ENCODE results near the gene BCL11A. TPM values are rescaled to one million over a fixed set of nuclear protein-coding genes. Genes with fewer than 3 reads are reported as not detected.

Gene BCL11A
- polyA plus RNA-seq, 3 donors: 8.7 to 15.6 (median 11.1) TPM

DNA sequence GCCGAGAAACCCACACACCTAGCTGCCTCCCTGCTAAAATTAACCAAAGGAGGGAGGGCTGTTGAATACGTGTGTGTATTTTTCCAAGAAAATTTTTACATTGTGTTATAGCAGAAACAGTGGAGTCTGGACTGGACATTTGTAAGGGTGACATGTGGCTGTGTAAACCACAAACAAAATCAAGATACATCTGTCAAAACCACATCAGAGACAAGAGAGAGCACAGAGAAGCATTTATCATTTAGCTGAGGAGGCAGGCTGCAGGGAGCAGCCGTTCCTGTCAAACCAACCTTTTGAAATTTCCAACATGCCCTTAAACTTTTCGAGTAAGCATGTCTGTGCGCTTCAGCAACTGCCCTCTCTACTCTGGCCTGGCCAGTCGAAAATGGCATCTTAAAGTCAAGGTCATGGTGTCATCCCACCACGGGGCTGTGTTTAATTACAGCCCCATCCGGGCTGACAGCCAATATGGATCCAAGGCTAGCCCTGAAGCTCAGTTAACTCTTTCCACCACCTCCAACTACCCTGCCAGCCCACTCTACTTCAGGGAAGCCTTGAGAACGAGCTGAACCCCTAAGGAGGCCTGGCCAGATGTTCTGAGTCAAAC is 8.4 kb downstream of the BCL11A start:
- Mint-ChIP-seq H3K4me1 (peaks cover 69% of the 10 kb centered on the region), H3K27me3 (ENCODE audit: low read depth in 3 of 3) (no peaks in the 10 kb centered on the region), H3K9me3 (peaks cover 0 to 2% (median 0%) of the 10 kb centered on the region in 7 donors), H3K27ac (peak overlapping the region; percentile 86 to 96 (median 91)), H3K4me3 (no peak overlapping the region), H3K36me3 (peaks cover 23 to 33% of the 10 kb centered on the region in 2 donors)
- H3K4me3 ChIP-seq (replicated peaks in 1 of 3; ENCODE audit: low read depth in 2 of 3, low read length in 3 of 3): no peak overlapping the region
- H3K4me2 ChIP-seq (replicated peaks; ENCODE audit: extremely low read depth, low read length, poor library complexity, severe bottlenecking): peak overlapping the region; percentile 59
- peaks cover 11 to 20% of the 10 kb centered on the region in 2 donors for H3K36me3 ChIP-seq (replicated peaks in 1 of 2; ENCODE audit: control insufficient read depth in 1 of 2, insufficient read depth in 2 of 2, low read length in 2 of 2)
- H2AFZ ChIP-seq (ENCODE audit: insufficient read depth, low read depth, low read length, poor library complexity, severe bottlenecking): peak overlapping the region; percentile 56
- H3K27ac ChIP-seq (ENCODE audit: low read depth in 1 of 2, low read length in 2 of 2): peak overlapping the region; percentile 25 to 89
- peaks cover 47 to 65% of the 10 kb centered on the region in 2 donors for H3K4me1 ChIP-seq (ENCODE audit: control insufficient read depth in 1 of 2, insufficient read depth in 2 of 2, low read length in 2 of 2)
- peaks cover 7% of the 10 kb centered on the region for H4K20me1 ChIP-seq (ENCODE audit: insufficient read depth, low read length)
- peak overlapping the region; percentile 27 for H3K9ac ChIP-seq (ENCODE audit: insufficient read depth, low read length, poor library complexity, severe bottlenecking)
- intact Hi-C loops (cut with micrococcal nuclease): no loop called here
- H3K79me2 ChIP-seq (ENCODE audit: insufficient read depth, low read length): peaks cover 98% of the 10 kb centered on the region
- 74% methylated on average over 6 of the region's 9 CpGs for WGBS (ENCODE audit: insufficient coverage)
- no peaks in the 10 kb centered on the region for H3K9me3 ChIP-seq (replicated peaks in 1 of 2; ENCODE audit: control insufficient read depth in 1 of 2, insufficient read depth in 1 of 2, low read length in 2 of 2)
- no peak for DNase-seq
- no peaks in the 10 kb centered on the region for H3K27me3 ChIP-seq (ENCODE audit: control insufficient read depth in 2 of 2, insufficient read depth in 2 of 2, low read length in 2 of 2)
- TF ChIP-seq, protein P1, sequence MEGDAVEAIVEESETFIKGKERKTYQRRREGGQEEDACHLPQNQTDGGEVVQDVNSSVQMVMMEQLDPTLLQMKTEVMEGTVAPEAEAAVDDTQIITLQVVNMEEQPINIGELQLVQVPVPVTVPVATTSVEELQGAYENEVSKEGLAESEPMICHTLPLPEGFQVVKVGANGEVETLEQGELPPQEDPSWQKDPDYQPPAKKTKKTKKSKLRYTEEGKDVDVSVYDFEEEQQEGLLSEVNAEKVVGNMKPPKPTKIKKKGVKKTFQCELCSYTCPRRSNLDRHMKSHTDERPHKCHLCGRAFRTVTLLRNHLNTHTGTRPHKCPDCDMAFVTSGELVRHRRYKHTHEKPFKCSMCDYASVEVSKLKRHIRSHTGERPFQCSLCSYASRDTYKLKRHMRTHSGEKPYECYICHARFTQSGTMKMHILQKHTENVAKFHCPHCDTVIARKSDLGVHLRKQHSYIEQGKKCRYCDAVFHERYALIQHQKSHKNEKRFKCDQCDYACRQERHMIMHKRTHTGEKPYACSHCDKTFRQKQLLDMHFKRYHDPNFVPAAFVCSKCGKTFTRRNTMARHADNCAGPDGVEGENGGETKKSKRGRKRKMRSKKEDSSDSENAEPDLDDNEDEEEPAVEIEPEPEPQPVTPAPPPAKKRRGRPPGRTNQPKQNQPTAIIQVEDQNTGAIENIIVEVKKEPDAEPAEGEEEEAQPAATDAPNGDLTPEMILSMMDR (IDR thresholded peaks at IDR 0.05): no peak

DNA sequence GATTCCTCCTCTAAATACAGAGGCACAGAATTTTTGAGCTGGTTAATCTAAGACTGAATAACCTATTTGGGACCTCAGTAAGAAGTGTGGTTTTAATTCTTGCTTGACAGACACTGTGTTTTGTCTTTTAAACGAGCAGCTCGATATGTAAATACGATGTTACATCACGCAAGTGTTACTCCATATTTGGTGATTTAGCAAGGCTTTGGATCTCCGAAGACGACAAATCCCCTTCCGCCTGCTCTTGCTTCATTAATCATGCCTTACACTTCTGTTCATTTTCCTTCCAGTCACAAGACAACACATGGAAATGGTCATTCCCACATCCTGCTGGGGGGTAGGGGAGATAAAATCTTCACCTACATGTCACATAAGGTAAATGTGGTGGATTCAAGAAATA is 9.4 kb downstream of the BCL11A start:
- H3K9me3 ChIP-seq (replicated peaks in 1 of 2; ENCODE audit: control insufficient read depth in 1 of 2, insufficient read depth in 1 of 2, low read length in 2 of 2): no peaks in the 10 kb centered on the region
- TF ChIP-seq, protein P1 (IDR thresholded peaks at IDR 0.05): no peak
- Mint-ChIP-seq H3K4me1 (peaks cover 75% of the 10 kb centered on the region), H3K36me3 (peaks cover 23 to 33% of the 10 kb centered on the region in 2 donors), H3K27me3 (ENCODE audit: low read depth in 3 of 3) (no peaks in the 10 kb centered on the region), H3K27ac (peak overlapping the region; percentile 86 to 96 (median 91)), H3K9me3 (peaks cover 0 to 2% (median 0%) of the 10 kb centered on the region in 7 donors), H3K4me3 (peak overlapping the region in 1 of 2 donors; percentile 47)
- H3K9ac ChIP-seq (ENCODE audit: insufficient read depth, low read length, poor library complexity, severe bottlenecking): peak overlapping the region; percentile 27
- peaks cover 98% of the 10 kb centered on the region for H3K79me2 ChIP-seq (ENCODE audit: insufficient read depth, low read length)
- H3K4me2 ChIP-seq (replicated peaks; ENCODE audit: extremely low read depth, low read length, poor library complexity, severe bottlenecking): peak overlapping the region; percentile 59
- H3K4me1 ChIP-seq (ENCODE audit: control insufficient read depth in 1 of 2, insufficient read depth in 2 of 2, low read length in 2 of 2): peaks cover 56 to 75% of the 10 kb centered on the region in 2 donors
- H3K36me3 ChIP-seq (replicated peaks in 1 of 2; ENCODE audit: control insufficient read depth in 1 of 2, insufficient read depth in 2 of 2, low read length in 2 of 2): peaks cover 11 to 22% of the 10 kb centered on the region in 2 donors
- peak overlapping the region; percentile 56 for H2AFZ ChIP-seq (ENCODE audit: insufficient read depth, low read depth, low read length, poor library complexity, severe bottlenecking)
- H3K27me3 ChIP-seq (ENCODE audit: control insufficient read depth in 2 of 2, insufficient read depth in 2 of 2, low read length in 2 of 2): no peaks in the 10 kb centered on the region
- intact Hi-C loops (cut with micrococcal nuclease): no loop called here
- DNase-seq: peak; percentile 84 to 96 (median 95)
- WGBS (ENCODE audit: insufficient coverage): no CpG with 5 or more reads among the region's 7 CpGs
- H3K27ac ChIP-seq (ENCODE audit: low read depth in 1 of 2, low read length in 2 of 2): peak overlapping the region; percentile 25 to 89
- peak overlapping the region; percentile 19 to 60 (median 46) for H3K4me3 ChIP-seq (replicated peaks in 1 of 3; ENCODE audit: low read depth in 2 of 3, low read length in 3 of 3)
- H4K20me1 ChIP-seq (ENCODE audit: insufficient read depth, low read length): peaks cover 8% of the 10 kb centered on the region
